ENCODE results near the gene OXNAD1.
"Not testable (repeated sequence)": the region's sequence is repeated elsewhere in the genome, so short reads cannot be mapped to it uniquely, and the experiment has no call there.

The OXNAD1 gene

GRCh38 chr3:16304061-16305010, 39.3 kb downstream of the OXNAD1 start:
- no peak for DNase-seq (ENCODE audit: low spot score)

- no peak for DNase-seq (ENCODE audit: low spot score)
Measured at GRCh38 chr3:16305111-16305541, 40.1 kb downstream of the OXNAD1 start.

- DNase-seq (ENCODE audit: low spot score) = no peak
Measured at GRCh38 chr3:16307832-16308531, 43.0 kb downstream of the OXNAD1 start.

- DNase-seq (ENCODE audit: low spot score) = no peak
Measured at GRCh38 chr3:16308727-16309126, 43.7 kb downstream of the OXNAD1 start.

- DNase-seq (ENCODE audit: low spot score) = peak; percentile 54
Measured at GRCh38 chr3:16309558-16309957, 44.5 kb downstream of the OXNAD1 start.

GRCh38 chr3:16310486-16310885, 45.5 kb downstream of the OXNAD1 start:
- not testable (repeated sequence) for DNase-seq (ENCODE audit: low spot score)

GRCh38 chr3:16311960-16312451, 47.0 kb downstream of the OXNAD1 start:
- no peak for DNase-seq (ENCODE audit: low spot score)

GRCh38 chr3:16313886-16314645, 49.1 kb downstream of the OXNAD1 start:
- no peak for DNase-seq (ENCODE audit: low spot score)

GRCh38 chr3:16315623-16316022, 50.6 kb downstream of the OXNAD1 start:
- DNase-seq (ENCODE audit: low spot score) = no peak

GRCh38 chr3:16316396-16316795, 51.4 kb downstream of the OXNAD1 start:
- DNase-seq (ENCODE audit: low spot score) = no peak

GRCh38 chr3:16316847-16317560, 52.0 kb downstream of the OXNAD1 start:
- DNase-seq (ENCODE audit: low spot score) = no peak

- DNase-seq (ENCODE audit: low spot score) = no peak
Measured at GRCh38 chr3:16317561-16317945, 52.5 kb downstream of the OXNAD1 start.

GRCh38 chr3:16318176-16318575, 53.2 kb downstream of the OXNAD1 start:
- no peak for DNase-seq (ENCODE audit: low spot score)

GRCh38 chr3:16319307-16319706, 54.3 kb downstream of the OXNAD1 start:
- DNase-seq (ENCODE audit: low spot score) = no peak

- DNase-seq (ENCODE audit: low spot score) = no peak
Measured at GRCh38 chr3:16319723-16320122, 54.7 kb downstream of the OXNAD1 start.

- no peak for DNase-seq (ENCODE audit: low spot score)
Measured at GRCh38 chr3:16320711-16321110, 55.7 kb downstream of the OXNAD1 start.

- peak; percentile 77 for DNase-seq (ENCODE audit: low spot score)
Measured at GRCh38 chr3:16322189-16322588, 57.2 kb downstream of the OXNAD1 start.

- DNase-seq (ENCODE audit: low spot score) = no peak
Measured at GRCh38 chr3:16323737-16324136, 58.7 kb downstream of the OXNAD1 start.

GRCh38 chr3:16325850-16326249, 60.8 kb downstream of the OXNAD1 start:
- DNase-seq (ENCODE audit: low spot score) = no peak

GRCh38 chr3:16326724-16327349, 61.8 kb downstream of the OXNAD1 start:
- DNase-seq (ENCODE audit: low spot score) = no peak

GRCh38 chr3:16328124-16328523, 63.1 kb downstream of the OXNAD1 start:
- DNase-seq (ENCODE audit: low spot score) = no peak

All from kidney tubule cell (primary cell).